ENCODE data around the gene AKAP12. TPM values are rescaled to one million over a fixed set of nuclear protein-coding genes. Genes with fewer than 3 reads are reported as not detected.
"Not testable (repeated sequence)": the region's sequence is repeated elsewhere in the genome, so short reads cannot be mapped to it uniquely, and the experiment has no call there.

Gene AKAP12
- total and polyA plus RNA-seq, 2 experiments from 2014 or later: 90.1 to 137 TPM

- Mint-ChIP-seq H3K36me3 (ENCODE audit: low read depth) (peaks cover 20% of the 10 kb centered on the region), H3K4me1 (peaks cover 13% of the 10 kb centered on the region)
Measured at GRCh38 chr6:151315661-151316060, 75.9 kb downstream of the AKAP12 start.

GRCh38 chr6:151317103-151317994 is 77.6 kb downstream of the AKAP12 start:
- TF ChIP-seq POLR2AphosphoS5 (IDR thresholded peaks at IDR 0.05; ENCODE audit: low read depth) (no peak), EZH2 (IDR thresholded peaks at IDR 0.05; ENCODE audit: low read depth, unreplicated experiment) (no peak), JUNB (IDR thresholded peaks at IDR 0.05; ENCODE audit: unreplicated experiment) (no peak), CTCF (conservative IDR thresholded peaks at IDR 0.05; ENCODE audit: low read depth in 2 of 2) (no peak), CREB1 (CRISPR knock-in tag; IDR thresholded peaks at IDR 0.05; ENCODE audit: low read depth) (no peak), ZNF331 (CRISPR knock-in tag; IDR thresholded peaks at IDR 0.05; ENCODE audit: low read depth) (no peak), NANOG (IDR thresholded peaks at IDR 0.05; ENCODE audit: borderline replicate concordance) (no peak)
- peaks cover 19% of the 10 kb centered on the region for H3K79me2 ChIP-seq (replicated peaks; ENCODE audit: insufficient read depth)
- peaks cover 3% of the 10 kb centered on the region; the same call in 1 of the 3 replicates for H3K9me3 Mint-ChIP-seq
- no peak for DNase-seq (ENCODE audit: low spot score)
- no peak overlapping the region for H3K4me3 ChIP-seq
- no peaks in the 10 kb centered on the region for H3K9me2 ChIP-seq (ENCODE audit: insufficient read depth)
- no peaks in the 10 kb centered on the region; the same call in 1 of the 2 replicates for H3K36me3 ChIP-seq (ENCODE audit: insufficient read depth)
- no peak overlapping the region for H3K27ac Mint-ChIP-seq
- H3K27me3 ChIP-seq (ENCODE audit: insufficient read depth): no peaks in the 10 kb centered on the region
- H3K4me1 Mint-ChIP-seq: peaks cover 13% of the 10 kb centered on the region
- peaks cover 12% of the 10 kb centered on the region for H3K36me3 Mint-ChIP-seq (ENCODE audit: low read depth)
- H3K4me2 ChIP-seq: no peak overlapping the region
- H3K4me1 ChIP-seq (ENCODE audit: insufficient read depth): no peaks in the 10 kb centered on the region
- no peak overlapping the region for H3K27ac ChIP-seq (ENCODE audit: low read depth)
- no peak overlapping the region for H3K4me3 Mint-ChIP-seq
- H3F3A ChIP-seq (replicated peaks; ENCODE audit: low read depth): no peaks in the 10 kb centered on the region
- H2AFZ ChIP-seq: no peak overlapping the region
- peaks cover 7% of the 10 kb centered on the region for H3K27me3 Mint-ChIP-seq (ENCODE audit: insufficient read depth, low read depth, poor library complexity)
- H4K20me1 ChIP-seq (replicated peaks; ENCODE audit: insufficient read depth): no peaks in the 10 kb centered on the region; the same call in none of the 2 replicates
- ATAC-seq: no peak

More at GRCh38 chr6:151315661-151316060, 75.9 kb downstream of the AKAP12 start:
- H3F3A ChIP-seq (replicated peaks; ENCODE audit: low read depth); H3K27ac Mint-ChIP-seq; H4K20me1 ChIP-seq (replicated peaks; ENCODE audit: insufficient read depth); DNase-seq (ENCODE audit: low spot score); H3K36me3 ChIP-seq (ENCODE audit: insufficient read depth); H3K4me2 ChIP-seq; H3K9me2 ChIP-seq (ENCODE audit: insufficient read depth); H3K4me3 ChIP-seq; H3K27me3 Mint-ChIP-seq (ENCODE audit: insufficient read depth, low read depth, poor library complexity); H3K4me1 ChIP-seq (ENCODE audit: insufficient read depth); H3K27me3 ChIP-seq (ENCODE audit: insufficient read depth); H3K9me3 Mint-ChIP-seq; H3K27ac ChIP-seq (ENCODE audit: low read depth); H2AFZ ChIP-seq; ATAC-seq; H3K4me3 Mint-ChIP-seq: not testable (repeated sequence)
- H3K79me2 ChIP-seq (replicated peaks; ENCODE audit: insufficient read depth): peaks cover 16% of the 10 kb centered on the region

GRCh38 chr6:151317995-151318365 is 78.2 kb downstream of the AKAP12 start:
- Mint-ChIP-seq H3K36me3 (ENCODE audit: low read depth) (peaks cover 11% of the 10 kb centered on the region), H3K27ac (no peak overlapping the region), H3K4me3 (no peak overlapping the region), H3K9me3 (0 out of 3 replicates have a peak, but pooled peaks cover 3% of the 10 kb centered on the region), H3K4me1 (peaks cover 12% of the 10 kb centered on the region), H3K27me3 (ENCODE audit: insufficient read depth, low read depth, poor library complexity) (peaks cover 12% of the 10 kb centered on the region)
- Histone ChIP-seq H3K9me2 (ENCODE audit: insufficient read depth) (no peaks in the 10 kb centered on the region), H3F3A (replicated peaks; ENCODE audit: low read depth) (no peaks in the 10 kb centered on the region), H4K20me1 (replicated peaks; ENCODE audit: insufficient read depth) (no peaks in the 10 kb centered on the region; the same call in none of the 2 replicates), H2AFZ (no peak overlapping the region), H3K4me2 (no peak overlapping the region), H3K36me3 (ENCODE audit: insufficient read depth) (no peaks in the 10 kb centered on the region; the same call in 1 of the 2 replicates), H3K79me2 (replicated peaks; ENCODE audit: insufficient read depth) (peaks cover 19% of the 10 kb centered on the region), H3K4me1 (ENCODE audit: insufficient read depth) (no peaks in the 10 kb centered on the region), H3K4me3 (no peak overlapping the region), H3K27ac (ENCODE audit: low read depth) (no peak overlapping the region), H3K27me3 (ENCODE audit: insufficient read depth) (no peaks in the 10 kb centered on the region)
- ATAC-seq: no peak
- DNase-seq (ENCODE audit: low spot score): no peak
- TF ChIP-seq ZNF462 (CRISPR knock-in tag; IDR thresholded peaks at IDR 0.05): no peak

Measured in GM23338 (cell line).